IMR-90 (cell line): ENCODE results near the gene NRAS. TPM values are rescaled to one million over a fixed set of nuclear protein-coding genes. Genes with fewer than 3 reads are reported as not detected.

Experiments used
- ATAC-seq: fragments of 200-7000 bp; cut with Tn5 transposase; 2 replicates; pipeline ENCODE4 v1.9.1; 2020; ENCODE audit warnings: low read depth, mild to moderate bottlenecking, moderate library complexity
- BruUV-seq: library from RNA; stranded (reverse); fragments of 400-500 nt; replicated peaks from 2 replicates; lab custom pipeline; 2021; lab: Mats Ljungman, UMichigan
- CTCF ChIA-PET: fragments of 300-600 bp; formaldehyde crosslinking; extraction: SDS; loops from one replicate; lab custom pipeline; 2021; ENCODE audit warnings: antibody characterized with exemption; lab: Yijun Ruan, JAX
- POLR2A ChIA-PET: fragments of 300-600 bp; sonication (Branson Sonifier 250); formaldehyde crosslinking; loops from one replicate; lab custom pipeline; 2022; ENCODE audit warnings: antibody characterized with exemption; ENCODE audit not compliant: unreplicated experiment; lab: Charles Lee
- DNase-seq: peaks from one replicate; pipeline ENCODE4 v3.0.0; 2013
- H2AFZ ChIP-seq: replicated peaks from 2 replicates; pipeline ENCODE3; 2013; ENCODE audit warnings: low read length, mild to moderate bottlenecking; ENCODE audit not compliant: poor library complexity
- H2AK5ac ChIP-seq: 2 replicates; pipeline ENCODE4 v1.6.1; 2013; ENCODE audit warnings: low read depth, low read length, inconsistent platforms
- H2AK9ac ChIP-seq: replicated peaks from 2 replicates; pipeline ENCODE3; 2013; ENCODE audit warnings: mild to moderate bottlenecking, low read depth, low read length, moderate library complexity; ENCODE audit not compliant: poor library complexity
- H2BK120ac ChIP-seq: 2 replicates; pipeline ENCODE4 v1.6.1; 2013; ENCODE audit warnings: low read depth, low read length, inconsistent platforms
- H2BK15ac ChIP-seq: 3 replicates; pipeline ENCODE4 v1.6.1; 2013; ENCODE audit warnings: low read depth, low read length, inconsistent platforms
- H2BK20ac ChIP-seq: 2 replicates; pipeline ENCODE4 v1.6.1; 2013; ENCODE audit warnings: low read depth, mild to moderate bottlenecking, inconsistent platforms, low read length, moderate library complexity
- H2BK5ac ChIP-seq: 2 replicates; pipeline ENCODE4 v1.6.1; 2013; ENCODE audit warnings: mild to moderate bottlenecking, low read depth, low read length, inconsistent platforms; ENCODE audit not compliant: poor library complexity, severe bottlenecking
- H3K14ac ChIP-seq: replicated peaks from 2 replicates; pipeline ENCODE4 v1.6.1; 2013; ENCODE audit warnings: low read depth, low read length, inconsistent platforms
- H3K18ac ChIP-seq: 2 replicates; pipeline ENCODE4 v1.6.1; 2013; ENCODE audit warnings: low read depth, low read length, control low read depth
- H3K23ac ChIP-seq: 2 replicates; pipeline ENCODE4 v1.6.1; 2013; ENCODE audit warnings: low read depth, low read length, inconsistent platforms
- H3K27ac ChIP-seq: 2 replicates; pipeline ENCODE4 v1.5.1; 2013; ENCODE audit warnings: mild to moderate bottlenecking, control low read depth, low read length; ENCODE audit not compliant: insufficient read depth
- H3K27me3 ChIP-seq: 2 replicates; pipeline ENCODE4 v1.6.1; 2013; ENCODE audit warnings: low read length; ENCODE audit not compliant: control insufficient read depth, insufficient read depth
- H3K36me3 ChIP-seq: 2 replicates; pipeline ENCODE4 v1.6.1; 2013; ENCODE audit warnings: low read length, mixed read lengths; ENCODE audit not compliant: control insufficient read depth, insufficient read depth
- H3K4ac ChIP-seq: 2 replicates; pipeline ENCODE4 v1.6.1; 2013; ENCODE audit warnings: low read depth, low read length, inconsistent platforms
- H3K4me1 ChIP-seq: 2 replicates; pipeline ENCODE4 v1.6.1; 2013; ENCODE audit warnings: low read length, mixed read lengths; ENCODE audit not compliant: control insufficient read depth, insufficient read depth
- H3K4me2 ChIP-seq: 2 replicates; pipeline ENCODE4 v1.6.1; 2013; ENCODE audit warnings: low read depth, mild to moderate bottlenecking, control low read depth, low read length, moderate library complexity
- H3K4me3 ChIP-seq: 2 replicates; pipeline ENCODE4 v1.5.1; 2013; ENCODE audit warnings: low read depth, mild to moderate bottlenecking, control low read depth, low read length, moderate library complexity; ENCODE audit not compliant: insufficient read depth
- H3K56ac ChIP-seq: 2 replicates; pipeline ENCODE4 v1.6.1; 2013; ENCODE audit warnings: low read length, inconsistent platforms; ENCODE audit not compliant: insufficient read depth; ENCODE audit errors: extremely low read depth
- H3K79me1 ChIP-seq, 2 experiments: 2 replicates each; pipeline ENCODE4 v1.6.1; 2013; ENCODE audit warnings: low read length in 2 of 2, inconsistent platforms in 1 of 2, low read depth in 1 of 2
- H3K9ac ChIP-seq: 2 replicates; pipeline ENCODE4 v1.6.1; 2013; ENCODE audit warnings: low read depth, low read length, control low read depth
- H3K9me1 ChIP-seq: 2 replicates; pipeline ENCODE4 v1.6.1; 2013; ENCODE audit warnings: low read length, inconsistent platforms; ENCODE audit not compliant: insufficient read depth
- H3K9me3 ChIP-seq: 2 replicates; pipeline ENCODE4 v1.6.1; 2013; ENCODE audit warnings: low read length; ENCODE audit not compliant: control insufficient read depth, insufficient read depth
- H4K20me1 ChIP-seq: 2 replicates; pipeline ENCODE4 v1.6.1; 2013; ENCODE audit warnings: low read length, inconsistent platforms; ENCODE audit not compliant: insufficient read depth
- H4K5ac ChIP-seq: 2 replicates; pipeline ENCODE4 v1.6.1; 2013; ENCODE audit warnings: mild to moderate bottlenecking, low read depth, low read length, control low read depth
- H4K8ac ChIP-seq, 2 experiments: 2 replicates each; pipeline ENCODE4 v1.6.1; 2013; ENCODE audit warnings: low read depth in 2 of 2, low read length in 2 of 2, control low read depth in 1 of 2, inconsistent platforms in 1 of 2
- H4K91ac ChIP-seq: 2 replicates; pipeline ENCODE4 v1.6.1; 2013; ENCODE audit warnings: low read depth, low read length, inconsistent platforms; ENCODE audit not compliant: insufficient read depth
- CHD1 ChIP-seq: IDR thresholded peaks from 2 replicates; pipeline ENCODE4 v1.6.1; 2012; ENCODE audit warnings: low read depth, low read length, improper control_type of control experiment
- FOS ChIP-seq: fragments of 150-350 bp; IDR thresholded peaks from 2 replicates; pipeline ENCODE4 v1.6.1; 2016; ENCODE audit warnings: low read depth, low read length
- NFE2L2 ChIP-seq: fragments of 150-350 bp; IDR thresholded peaks from 2 replicates; pipeline ENCODE4 v1.6.1; 2016; ENCODE audit warnings: low read depth, mild to moderate bottlenecking, low read length
- RCOR1 ChIP-seq: IDR thresholded peaks from 2 replicates; pipeline ENCODE4 v1.6.1; 2012; ENCODE audit warnings: mild to moderate bottlenecking, low read length, improper control_type of control experiment; ENCODE audit not compliant: insufficient replicate concordance
- WGBS, 2 experiments: methylation state at CpG; one replicate each; pipeline versions ENCODE4 v1.1.5 to v1.1.7; 2013; ENCODE audit warnings: missing lambda C conversion rate in 2 of 2; ENCODE audit not compliant: insufficient read length in 1 of 2; ENCODE audit errors: extremely low coverage in 2 of 2; 5-methylcytosine and 5-hydroxymethylcytosine counted together
- dilution Hi-C: fragments of 300-500 bp; cut with HindIII; formaldehyde crosslinking; loops from one replicate; pipeline ENCODE4 v1.14.3; 2018; ENCODE audit warnings: low sequenced_read_pairs; ENCODE audit not compliant: unreplicated experiment
- in situ Hi-C: fragments of 300-500 bp; cut with MboI; formaldehyde crosslinking; loops from 3 replicates; pipeline ENCODE4 v1.14.3; 2019; ENCODE audit warnings: low sequenced_read_pairs, inconsistent platforms, mixed read lengths
- intact Hi-C: fragments of 100-400 bp; cut with micrococcal nuclease; formaldehyde crosslinking; loops from 2 replicates; pipeline ENCODE4 v1.10.0; 2022
- polyA plus RNA-seq, 3 experiments: library from polyadenylated mRNA; depleted of rRNA; stranded (reverse); fragments of >200 nt; gene quantifications; 2 replicates each; pipeline ENCODE4 v1.2.3, GENCODE V29; 2012; ENCODE audit warnings: low replicate concordance in 1 of 3
- total RNA-seq: library from RNA; depleted of rRNA; stranded (reverse); fragments of >200 nt; gene quantifications from 2 replicates; pipeline ENCODE4 v1.2.3, GENCODE V29; 2012

NRAS gene
- total and polyA plus RNA-seq, 2 of the 4 experiments (the other 2 are of a cell fraction), result 27.4 to 85.9 TPM

DNA sequence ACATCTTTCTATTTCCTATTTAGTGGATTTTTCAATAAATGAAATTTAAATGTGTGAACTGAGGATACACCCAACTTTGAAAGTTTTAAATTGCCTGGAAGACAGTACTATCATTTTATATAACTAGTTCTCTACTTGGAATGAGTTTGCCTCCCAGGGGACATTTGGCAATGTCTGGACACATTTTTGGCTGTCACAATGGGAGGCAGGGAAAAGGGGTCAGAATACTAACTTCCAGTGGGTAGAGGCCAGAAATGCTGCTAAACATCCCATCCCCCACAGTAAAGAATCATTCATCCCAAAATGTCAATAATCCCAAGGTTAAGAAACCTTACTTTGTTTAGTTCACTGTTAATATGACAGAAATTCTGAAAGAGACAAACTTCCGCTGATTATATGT is 13.2 kb upstream of the NRAS start:
- Histone ChIP-seq H3K4me2 (no peak overlapping the region), H2AK5ac (no peak overlapping the region), H3K9me1 (peaks cover 4% of the 10 kb centered on the region; the same call in 1 of the 2 replicates), H4K8ac (no peak overlapping the region), H3K4me1 (peaks cover 10% of the 10 kb centered on the region), H2BK20ac (no peak overlapping the region), H3K27ac (no peak overlapping the region), H3K23ac (no peak overlapping the region), H4K5ac (no peak overlapping the region), H2BK5ac (no peak overlapping the region), H2AFZ (no peak overlapping the region), H3K4me3 (no peak overlapping the region), H2AK9ac (no peak overlapping the region), H2BK120ac (no peak overlapping the region), H3K36me3 (peaks cover 46% of the 10 kb centered on the region), H3K56ac (no peak overlapping the region), H2BK15ac (no peak overlapping the region), H3K9me3 (no peaks in the 10 kb centered on the region), H3K4ac (no peak overlapping the region), H3K18ac (no peak overlapping the region), H4K91ac (no peak overlapping the region), H3K9ac (no peak overlapping the region), H4K20me1 (peaks cover 9% of the 10 kb centered on the region; the same call in 1 of the 2 replicates), H3K27me3 (no peaks in the 10 kb centered on the region), H3K79me1 (peaks cover 19 to 31% of the 10 kb centered on the region in 2 experiments), H3K14ac (no peak overlapping the region)
- in situ Hi-C loops, result loop anchor here (25.0 kb wide), 1 partner anchor 583 kb away; no protein-coding TSS in a partner anchor
- CTCF ChIA-PET, result no interaction called here
- POLR2A ChIA-PET, result no interaction called here
- intact Hi-C loops, result loop anchor here (10.0 kb wide), 2 partner anchors 305 to 765 kb away; no protein-coding TSS in a partner anchor
- DNase-seq (no peak), ATAC-seq (no peak)
- TF ChIP-seq RCOR1 (no peak), FOS (no peak), NFE2L2 (no peak), CHD1 (no peak)
- no TSS peak for BruUV-seq
- WGBS, 2 experiments, result no CpG with 5 or more reads among the region's 1 CpG
- dilution Hi-C loops, result no loop called here
